ENCODE results near the gene SIGLEC10. TPM values are rescaled to one million over a fixed set of nuclear protein-coding genes. Genes with fewer than 3 reads are reported as not detected.

The SIGLEC10 gene
- total and polyA plus RNA-seq, 9 of the 15 experiments (the other 6 are each of a cell fraction or from before 2014, with no cell fraction given): 0.10 to 1.8 (median 0.82) TPM

GRCh38 chr19:51466723-51467122 is 49.3 kb upstream of the SIGLEC10 start (continued):
- TF ChIP-seq, protein P1, sequence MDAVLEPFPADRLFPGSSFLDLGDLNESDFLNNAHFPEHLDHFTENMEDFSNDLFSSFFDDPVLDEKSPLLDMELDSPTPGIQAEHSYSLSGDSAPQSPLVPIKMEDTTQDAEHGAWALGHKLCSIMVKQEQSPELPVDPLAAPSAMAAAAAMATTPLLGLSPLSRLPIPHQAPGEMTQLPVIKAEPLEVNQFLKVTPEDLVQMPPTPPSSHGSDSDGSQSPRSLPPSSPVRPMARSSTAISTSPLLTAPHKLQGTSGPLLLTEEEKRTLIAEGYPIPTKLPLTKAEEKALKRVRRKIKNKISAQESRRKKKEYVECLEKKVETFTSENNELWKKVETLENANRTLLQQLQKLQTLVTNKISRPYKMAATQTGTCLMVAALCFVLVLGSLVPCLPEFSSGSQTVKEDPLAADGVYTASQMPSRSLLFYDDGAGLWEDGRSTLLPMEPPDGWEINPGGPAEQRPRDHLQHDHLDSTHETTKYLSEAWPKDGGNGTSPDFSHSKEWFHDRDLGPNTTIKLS (IDR thresholded peaks at IDR 0.05; ENCODE audit: borderline replicate concordance, low read depth): no peak
- TF ChIP-seq RBFOX2 (IDR thresholded peaks at IDR 0.05; ENCODE audit: low read depth, low read length) (no peak), ZHX1 (conservative IDR thresholded peaks at IDR 0.05; ENCODE audit: low read length) (no peak), ZBTB11 (CRISPR knock-in tag; IDR thresholded peaks at IDR 0.05) (no peak; a peak in 1 of 6 replicates), POLR2G (IDR thresholded peaks at IDR 0.05; ENCODE audit: low read depth, low read length) (no peak), CEBPG (CRISPR knock-in tag; IDR thresholded peaks at IDR 0.05) (no peak), CEBPG (tag; conservative IDR thresholded peaks at IDR 0.05 in 1 of 2, IDR thresholded peaks at IDR 0.05 in 1 of 2) (peak; percentile 6 to 36; a peak in 1 of 4 replicates), SPI1 (IDR thresholded peaks at IDR 0.05; ENCODE audit: borderline replicate concordance, low read depth, low read length) (peak; percentile 59; the same call in 1 of the 2 replicates), FOXA3 (CRISPR knock-in tag; conservative IDR thresholded peaks at IDR 0.05 in 1 of 2, IDR thresholded peaks at IDR 0.05 in 1 of 2) (0 out of 4 replicates have a peak, but pooled peaks of 1 of the 2 experiments have one; percentile 17), NFRKB (IDR thresholded peaks at IDR 0.05; ENCODE audit: low read depth) (peak; percentile 28), NFYB (IDR thresholded peaks at IDR 0.05; ENCODE audit: extremely low read depth, insufficient read length) (no peak), ILF3 (IDR thresholded peaks at IDR 0.05; ENCODE audit: borderline replicate concordance) (0 out of 2 replicates have a peak, but pooled peaks have one; percentile 46)
- TF ChIP-seq, protein P2, sequence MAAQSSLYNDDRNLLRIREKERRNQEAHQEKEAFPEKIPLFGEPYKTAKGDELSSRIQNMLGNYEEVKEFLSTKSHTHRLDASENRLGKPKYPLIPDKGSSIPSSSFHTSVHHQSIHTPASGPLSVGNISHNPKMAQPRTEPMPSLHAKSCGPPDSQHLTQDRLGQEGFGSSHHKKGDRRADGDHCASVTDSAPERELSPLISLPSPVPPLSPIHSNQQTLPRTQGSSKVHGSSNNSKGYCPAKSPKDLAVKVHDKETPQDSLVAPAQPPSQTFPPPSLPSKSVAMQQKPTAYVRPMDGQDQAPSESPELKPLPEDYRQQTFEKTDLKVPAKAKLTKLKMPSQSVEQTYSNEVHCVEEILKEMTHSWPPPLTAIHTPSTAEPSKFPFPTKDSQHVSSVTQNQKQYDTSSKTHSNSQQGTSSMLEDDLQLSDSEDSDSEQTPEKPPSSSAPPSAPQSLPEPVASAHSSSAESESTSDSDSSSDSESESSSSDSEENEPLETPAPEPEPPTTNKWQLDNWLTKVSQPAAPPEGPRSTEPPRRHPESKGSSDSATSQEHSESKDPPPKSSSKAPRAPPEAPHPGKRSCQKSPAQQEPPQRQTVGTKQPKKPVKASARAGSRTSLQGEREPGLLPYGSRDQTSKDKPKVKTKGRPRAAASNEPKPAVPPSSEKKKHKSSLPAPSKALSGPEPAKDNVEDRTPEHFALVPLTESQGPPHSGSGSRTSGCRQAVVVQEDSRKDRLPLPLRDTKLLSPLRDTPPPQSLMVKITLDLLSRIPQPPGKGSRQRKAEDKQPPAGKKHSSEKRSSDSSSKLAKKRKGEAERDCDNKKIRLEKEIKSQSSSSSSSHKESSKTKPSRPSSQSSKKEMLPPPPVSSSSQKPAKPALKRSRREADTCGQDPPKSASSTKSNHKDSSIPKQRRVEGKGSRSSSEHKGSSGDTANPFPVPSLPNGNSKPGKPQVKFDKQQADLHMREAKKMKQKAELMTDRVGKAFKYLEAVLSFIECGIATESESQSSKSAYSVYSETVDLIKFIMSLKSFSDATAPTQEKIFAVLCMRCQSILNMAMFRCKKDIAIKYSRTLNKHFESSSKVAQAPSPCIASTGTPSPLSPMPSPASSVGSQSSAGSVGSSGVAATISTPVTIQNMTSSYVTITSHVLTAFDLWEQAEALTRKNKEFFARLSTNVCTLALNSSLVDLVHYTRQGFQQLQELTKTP (IDR thresholded peaks at IDR 0.05; ENCODE audit: low read depth in 1 of 2, partially characterized antibody in 2 of 2): peak in 1 of 2 experiments; percentile 11

Measured in K562 (cell line).